ENCODE results near the gene MIA3. TPM values are rescaled to one million over a fixed set of nuclear protein-coding genes. Genes with fewer than 3 reads are reported as not detected.

Gene MIA3
- total RNA-seq, 4 donors from 2014 or later, result 44.9 to 62.4 (median 50.0) TPM

DNA sequence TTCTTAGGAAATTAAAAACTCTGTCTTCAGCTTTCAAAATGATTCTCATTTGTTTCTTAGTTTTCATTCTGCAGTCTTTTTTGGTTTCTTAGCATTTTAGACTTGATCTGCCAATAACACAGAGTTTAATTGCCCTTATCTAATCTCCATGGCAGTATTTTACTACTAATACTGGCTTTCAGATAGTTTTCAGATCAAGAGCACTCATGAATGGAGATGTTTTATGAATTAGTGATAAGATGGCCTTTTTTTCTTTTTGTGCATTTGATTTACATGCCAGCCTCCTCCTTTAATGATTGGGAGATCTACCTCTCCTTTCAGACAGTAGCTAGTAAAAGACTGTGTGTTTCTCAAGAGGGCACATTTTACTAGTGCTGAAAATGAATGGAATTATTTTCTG is 5.6 kb downstream of the MIA3 start:
- TF ChIP-seq, protein P1, sequence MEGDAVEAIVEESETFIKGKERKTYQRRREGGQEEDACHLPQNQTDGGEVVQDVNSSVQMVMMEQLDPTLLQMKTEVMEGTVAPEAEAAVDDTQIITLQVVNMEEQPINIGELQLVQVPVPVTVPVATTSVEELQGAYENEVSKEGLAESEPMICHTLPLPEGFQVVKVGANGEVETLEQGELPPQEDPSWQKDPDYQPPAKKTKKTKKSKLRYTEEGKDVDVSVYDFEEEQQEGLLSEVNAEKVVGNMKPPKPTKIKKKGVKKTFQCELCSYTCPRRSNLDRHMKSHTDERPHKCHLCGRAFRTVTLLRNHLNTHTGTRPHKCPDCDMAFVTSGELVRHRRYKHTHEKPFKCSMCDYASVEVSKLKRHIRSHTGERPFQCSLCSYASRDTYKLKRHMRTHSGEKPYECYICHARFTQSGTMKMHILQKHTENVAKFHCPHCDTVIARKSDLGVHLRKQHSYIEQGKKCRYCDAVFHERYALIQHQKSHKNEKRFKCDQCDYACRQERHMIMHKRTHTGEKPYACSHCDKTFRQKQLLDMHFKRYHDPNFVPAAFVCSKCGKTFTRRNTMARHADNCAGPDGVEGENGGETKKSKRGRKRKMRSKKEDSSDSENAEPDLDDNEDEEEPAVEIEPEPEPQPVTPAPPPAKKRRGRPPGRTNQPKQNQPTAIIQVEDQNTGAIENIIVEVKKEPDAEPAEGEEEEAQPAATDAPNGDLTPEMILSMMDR (IDR thresholded peaks at IDR 0.05; ENCODE audit: low read depth), result no peak

DNA sequence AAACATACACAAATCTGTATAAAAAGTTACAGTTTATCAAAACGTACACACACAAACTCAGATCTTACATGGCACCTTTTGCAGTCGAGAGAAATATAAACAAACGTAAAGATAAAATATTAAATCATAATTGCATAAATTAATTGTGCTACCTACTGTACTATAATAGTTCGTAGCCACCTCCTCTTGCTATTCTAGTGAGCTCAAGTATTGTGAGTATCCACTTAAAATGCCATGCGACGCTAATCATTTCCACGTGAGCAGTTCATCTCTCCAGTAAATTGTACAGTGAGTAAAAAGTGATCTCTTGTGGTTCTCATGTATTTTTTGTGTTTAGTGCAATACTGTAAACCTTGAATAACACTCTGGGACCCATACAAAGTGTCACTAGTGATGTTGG is 6.3 kb downstream of the MIA3 start:
- TF ChIP-seq, protein P1 (IDR thresholded peaks at IDR 0.05; ENCODE audit: low read depth), result no peak

DNA sequence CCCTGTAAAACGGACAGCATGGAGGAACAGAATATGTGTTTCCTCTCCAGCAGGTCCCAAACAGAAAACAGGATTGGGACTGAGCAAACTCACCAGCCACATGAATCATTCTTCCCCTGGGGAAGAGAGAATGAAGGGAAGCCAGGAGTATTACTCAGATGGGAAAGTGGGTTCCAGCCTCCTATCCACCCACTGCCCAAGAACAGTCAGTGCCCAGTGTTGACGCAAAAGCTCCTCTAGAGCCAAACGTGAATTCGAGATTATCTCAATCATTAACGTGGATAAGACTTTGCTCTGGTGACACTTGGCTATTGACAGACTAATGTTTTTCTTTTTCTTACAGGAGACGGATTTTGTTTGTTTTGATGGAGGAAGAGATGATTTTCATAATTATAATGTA is 9.3 kb downstream of the MIA3 start:
- TF ChIP-seq, protein P1 (IDR thresholded peaks at IDR 0.05; ENCODE audit: low read depth), result no peak

DNA sequence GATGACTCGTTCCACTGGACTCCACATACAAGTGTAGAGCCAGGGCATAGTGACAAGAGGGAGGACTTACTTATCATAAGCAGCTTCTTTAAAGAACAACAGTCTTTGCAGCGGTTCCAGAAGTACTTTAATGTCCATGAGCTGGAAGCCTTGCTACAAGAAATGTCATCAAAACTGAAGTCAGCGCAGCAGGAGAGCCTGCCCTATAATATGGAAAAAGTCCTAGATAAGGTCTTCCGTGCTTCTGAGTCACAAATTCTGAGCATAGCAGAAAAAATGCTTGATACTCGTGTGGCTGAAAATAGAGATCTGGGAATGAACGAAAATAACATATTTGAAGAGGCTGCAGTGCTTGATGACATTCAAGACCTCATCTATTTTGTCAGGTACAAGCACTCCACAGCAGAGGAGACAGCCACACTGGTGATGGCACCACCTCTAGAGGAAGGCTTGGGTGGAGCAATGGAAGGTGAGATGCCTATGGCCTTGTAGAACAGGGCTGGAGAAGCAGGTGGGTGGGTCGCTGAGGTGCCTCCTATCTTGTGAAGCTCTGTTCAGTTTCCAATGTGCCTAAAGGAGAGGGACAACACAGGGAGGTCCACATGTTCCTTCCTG is 12.1 kb downstream of the MIA3 start:
- TF ChIP-seq, protein P1 (IDR thresholded peaks at IDR 0.05; ENCODE audit: low read depth), result no peak

DNA sequence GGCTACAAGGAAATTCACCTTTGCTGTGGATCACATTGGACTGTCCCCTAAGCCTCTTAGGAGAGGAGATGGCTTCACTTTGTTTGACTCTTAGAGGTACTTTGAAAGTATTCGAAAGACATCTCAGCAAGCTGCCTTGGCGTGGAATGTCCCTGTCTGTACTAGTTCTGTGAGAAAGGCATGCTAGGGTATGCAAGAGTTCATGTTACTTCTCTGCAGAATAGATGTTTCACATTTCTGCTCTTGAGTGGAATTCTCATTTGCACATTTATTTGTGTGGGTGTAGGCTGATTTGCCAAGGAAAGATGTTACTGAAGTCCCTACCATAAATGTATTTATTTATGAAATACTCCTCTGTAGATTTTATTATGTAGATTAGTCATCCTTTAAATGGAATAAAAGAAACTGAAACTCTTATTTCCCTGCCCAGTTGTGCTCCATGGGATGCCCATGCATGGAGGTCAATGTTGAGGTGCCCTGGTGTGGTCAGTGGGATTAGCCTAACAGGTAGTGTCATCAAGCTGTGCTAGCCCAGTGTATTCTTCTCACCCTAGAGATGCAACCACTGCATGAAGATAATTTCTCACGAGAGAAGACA is 13.8 kb downstream of the MIA3 start:
- TF ChIP-seq, protein P1 (IDR thresholded peaks at IDR 0.05; ENCODE audit: low read depth), result no peak

DNA sequence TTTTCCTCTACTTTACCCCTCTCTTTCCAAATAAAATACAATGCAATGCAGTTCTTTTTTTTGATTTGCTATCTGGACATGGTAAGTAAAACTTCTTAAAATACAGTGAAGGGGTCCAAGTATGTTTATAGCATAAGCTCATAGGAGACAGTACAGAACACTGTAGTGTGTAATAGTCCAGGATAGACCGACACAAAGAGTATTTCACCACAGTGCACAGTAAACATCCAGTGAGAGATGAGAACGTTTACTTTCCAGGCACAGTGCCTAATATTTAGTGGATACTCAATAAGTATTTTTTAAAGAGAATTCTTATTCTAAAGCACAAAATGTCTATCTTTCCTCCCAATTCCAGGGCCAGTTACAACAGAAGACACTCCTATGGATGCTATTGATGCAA is 14.9 kb downstream of the MIA3 start:
- TF ChIP-seq, protein P1 (IDR thresholded peaks at IDR 0.05; ENCODE audit: low read depth), result no peak

DNA sequence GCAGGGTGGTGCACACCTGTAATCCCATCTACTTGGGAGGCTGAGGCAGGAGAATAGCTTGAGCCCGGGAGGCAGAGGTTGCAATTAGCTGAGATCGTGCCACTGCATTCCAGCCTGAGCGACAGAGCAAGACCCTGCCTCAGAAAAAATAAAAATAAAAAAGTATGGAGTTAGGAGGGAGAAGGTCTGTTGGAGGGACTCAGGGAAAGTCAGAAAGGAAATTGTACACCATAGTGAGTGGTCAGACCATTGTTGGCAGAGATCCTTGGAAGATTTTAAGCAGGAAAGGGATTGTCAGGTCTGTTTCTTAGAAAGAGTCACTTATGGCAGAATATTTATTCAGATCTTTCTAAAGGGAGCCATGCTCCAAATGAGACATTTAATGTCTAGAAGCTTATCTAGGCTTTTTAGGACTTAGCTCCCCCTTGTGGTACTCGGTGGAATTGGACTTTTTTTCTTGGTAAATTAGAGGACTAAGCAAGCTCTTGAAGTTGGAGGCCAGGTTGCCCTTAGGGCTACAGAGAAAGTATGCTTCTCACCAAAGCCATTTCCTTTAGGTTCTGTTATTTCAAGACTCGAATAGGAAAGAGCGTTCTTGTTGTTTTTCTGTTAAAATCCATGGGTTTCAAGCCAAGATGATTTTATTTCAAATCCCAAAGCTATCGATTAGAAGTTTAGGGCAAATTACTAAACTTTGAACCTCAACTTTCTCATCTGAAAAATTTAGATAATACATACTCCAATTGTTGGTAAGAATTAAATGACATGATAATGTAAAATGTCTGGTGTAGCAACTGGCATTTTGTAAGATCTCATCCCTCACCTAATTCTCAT is 16.5 kb downstream of the MIA3 start:
- TF ChIP-seq, protein P1 (IDR thresholded peaks at IDR 0.05; ENCODE audit: low read depth), result no peak

Data from subcutaneous adipose tissue (tissue), 4 donors.